Right renal cortex interstitium (tissue), 3 donors: ENCODE results near the gene SLC35F4. TPM values are rescaled to one million over a fixed set of nuclear protein-coding genes. Genes with fewer than 3 reads are reported as not detected.
"Not testable (repeated sequence)": the region's sequence is repeated elsewhere in the genome, so short reads cannot be mapped to it uniquely, and the experiment has no call there.

Experiments
- DNase-seq, 3 donors: peaks; one replicate each; pipeline ENCODE4 v3.0.0-alpha.2; 2013; ENCODE audit warnings: low read depth in 3 of 3, low spot score in 2 of 3
- polyA plus RNA-seq, 3 donors: library from polyadenylated mRNA; unstranded; fragments of 120-200 nt; gene quantifications; one replicate each; pipeline ENCODE4 v1.2.1, GENCODE V29; 2013; ENCODE audit not compliant: insufficient read length in 3 of 3

Gene SLC35F4
- polyA plus RNA-seq, 3 donors, result 2.1 to 3.5 (median 3.1) TPM

GRCh38 chr14:57812741-57813140 is 53.2 kb downstream of the SLC35F4 start:
- no peak for DNase-seq

GRCh38 chr14:57811998-57812546 is 53.8 kb downstream of the SLC35F4 start:
- DNase-seq, result no peak

DNA sequence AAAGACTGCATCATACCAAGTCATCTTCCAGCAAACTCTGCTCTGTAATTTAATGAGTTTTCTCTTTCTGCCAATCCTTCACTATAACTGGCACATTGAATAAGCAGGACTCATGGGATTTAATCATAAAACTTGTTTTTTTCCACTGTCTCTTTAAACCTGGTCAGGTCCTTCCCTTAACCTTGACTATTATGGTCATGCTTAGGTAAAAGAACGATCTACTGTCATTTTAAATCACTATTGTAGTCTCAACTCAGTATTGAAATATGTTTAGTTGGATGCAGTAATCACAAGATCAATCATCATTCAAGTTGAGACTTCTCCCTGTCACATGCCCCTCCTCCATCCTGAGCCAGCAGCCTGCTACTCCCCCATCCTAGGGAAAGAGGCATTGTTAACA is 56.1 kb downstream of the SLC35F4 start:
- no peak for DNase-seq

DNA sequence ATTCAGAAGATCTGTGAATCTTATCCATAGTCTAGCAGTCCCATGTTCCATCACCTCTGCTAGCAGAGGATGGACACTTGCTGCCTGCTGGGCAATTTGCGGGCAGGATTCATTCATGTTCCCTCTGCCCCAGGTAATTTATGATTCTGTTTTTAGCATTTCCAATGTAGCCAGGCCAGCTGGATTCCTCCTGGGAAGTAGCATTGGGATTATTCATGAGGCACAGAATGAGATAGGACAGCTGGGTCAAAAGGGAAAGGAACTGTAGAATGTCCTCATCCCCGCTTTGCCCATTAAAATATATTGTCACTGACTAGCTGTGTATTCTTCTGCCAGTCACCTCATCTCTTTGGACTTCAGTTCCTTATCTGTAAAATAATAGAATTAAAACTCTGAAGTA is 68.7 kb downstream of the SLC35F4 start:
- no peak for DNase-seq

DNA sequence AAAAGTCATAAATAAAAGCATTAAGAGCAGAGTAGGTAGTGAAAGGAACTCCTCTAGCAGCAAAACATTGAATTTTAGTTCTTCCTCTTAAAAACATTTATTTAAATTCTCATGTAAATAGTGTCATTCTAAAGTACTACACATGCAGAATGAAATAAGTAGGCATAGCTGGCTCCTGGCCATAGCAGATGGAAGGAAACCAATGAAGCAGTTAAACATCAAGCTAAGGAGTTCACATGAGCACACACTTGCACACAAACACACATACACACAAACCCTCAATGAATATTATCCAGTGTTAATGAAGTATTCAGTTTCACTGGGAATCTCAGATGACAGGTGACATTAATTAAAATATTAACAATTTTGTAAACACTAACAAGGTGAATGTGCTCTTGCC is 69.3 kb downstream of the SLC35F4 start:
- DNase-seq, result no peak

- no peak for DNase-seq
These were observed 80.8 kb downstream of the SLC35F4 start for GRCh38 chr14:57785058-57785457.

DNA sequence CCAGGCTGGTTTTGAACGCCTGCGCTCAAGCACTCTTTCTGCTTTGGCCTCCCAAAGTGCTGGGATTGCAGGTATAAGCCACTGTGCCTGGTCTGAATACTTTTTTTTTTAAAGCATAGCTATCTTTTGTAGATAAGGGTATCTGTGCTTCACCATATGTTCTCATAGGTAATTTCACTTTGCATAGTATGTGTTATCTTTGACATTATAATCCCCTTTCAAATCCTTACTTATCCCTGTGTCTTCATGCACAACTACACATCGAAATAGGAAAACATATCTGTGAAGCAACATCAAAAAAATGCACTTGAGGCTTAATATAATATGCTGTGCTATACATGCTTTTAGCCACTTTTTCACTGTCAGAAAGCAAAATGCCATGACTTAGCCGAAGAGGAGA is 94.1 kb downstream of the SLC35F4 start:
- DNase-seq, result no peak

GRCh38 chr14:57769863-57770523 is 95.9 kb downstream of the SLC35F4 start:
- DNase-seq, result no peak

GRCh38 chr14:57761800-57762199 is 104.1 kb downstream of the SLC35F4 start:
- no peak for DNase-seq

DNA sequence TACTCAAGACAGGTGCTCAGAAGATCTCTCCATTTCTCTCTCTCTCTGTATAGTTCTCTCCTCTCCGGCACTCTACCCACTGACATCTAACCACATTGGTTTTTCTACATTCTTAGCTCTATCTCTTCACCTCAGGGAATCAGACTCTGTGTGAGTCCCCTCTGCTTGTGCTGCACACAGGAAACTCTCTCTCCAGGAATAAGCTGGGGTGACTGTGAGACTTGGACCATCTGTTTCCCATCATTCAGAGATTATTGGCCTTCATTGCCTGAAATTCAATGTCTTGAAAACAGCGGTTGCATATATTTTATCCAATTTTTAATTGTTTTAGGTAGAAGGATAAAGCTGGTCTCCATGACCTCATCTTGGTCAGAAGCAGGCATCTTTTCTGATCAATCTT is 105.0 kb downstream of the SLC35F4 start:
- DNase-seq, result no peak

DNA sequence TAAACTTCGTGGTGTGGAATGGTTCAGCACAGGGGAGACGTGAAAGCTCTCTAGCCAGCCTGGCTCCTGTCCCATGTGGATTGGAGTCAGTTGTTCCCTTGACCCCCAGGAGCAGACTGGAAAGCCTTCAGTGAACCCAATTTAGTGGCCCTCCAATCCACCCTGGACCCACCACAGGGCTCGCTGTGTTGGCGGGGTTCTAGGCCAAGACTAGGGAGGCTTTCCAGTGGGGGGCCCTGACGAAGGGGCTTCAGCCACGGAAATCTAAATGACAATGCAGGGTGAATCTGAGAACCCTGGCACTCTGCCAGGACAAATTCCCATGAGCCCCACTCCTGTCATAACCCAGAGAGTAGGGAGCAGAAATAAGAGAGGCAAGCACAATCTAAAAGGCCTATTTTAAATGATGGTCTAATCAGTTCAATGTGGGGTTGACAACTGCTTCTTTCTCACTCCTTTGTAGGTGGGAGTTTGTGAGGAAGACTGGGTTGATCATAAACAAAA is 110.8 kb downstream of the SLC35F4 start:
- no peak for DNase-seq

- DNase-seq, result no peak
These were observed 111.4 kb downstream of the SLC35F4 start for GRCh38 chr14:57754527-57754926.

DNA sequence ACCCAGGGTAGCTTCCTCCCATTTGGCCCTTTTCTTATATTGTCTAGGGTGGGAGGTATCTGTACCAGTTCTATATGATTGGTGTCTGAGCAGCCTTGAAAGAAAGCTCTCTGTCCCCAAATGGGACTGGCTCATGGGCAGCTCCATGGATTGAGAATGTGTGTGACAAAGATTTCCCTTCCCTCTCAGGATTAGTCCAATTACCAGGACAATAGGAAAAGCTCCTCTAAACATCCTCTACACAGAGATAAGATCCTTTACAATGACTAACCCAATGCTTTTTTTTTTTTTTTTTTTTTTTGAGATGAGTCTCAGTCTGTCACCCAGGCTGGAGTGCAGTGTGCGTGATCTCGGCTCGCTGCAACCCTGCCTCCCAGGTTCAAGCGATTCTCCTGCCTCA is 112.1 kb downstream of the SLC35F4 start:
- no peak for DNase-seq

DNA sequence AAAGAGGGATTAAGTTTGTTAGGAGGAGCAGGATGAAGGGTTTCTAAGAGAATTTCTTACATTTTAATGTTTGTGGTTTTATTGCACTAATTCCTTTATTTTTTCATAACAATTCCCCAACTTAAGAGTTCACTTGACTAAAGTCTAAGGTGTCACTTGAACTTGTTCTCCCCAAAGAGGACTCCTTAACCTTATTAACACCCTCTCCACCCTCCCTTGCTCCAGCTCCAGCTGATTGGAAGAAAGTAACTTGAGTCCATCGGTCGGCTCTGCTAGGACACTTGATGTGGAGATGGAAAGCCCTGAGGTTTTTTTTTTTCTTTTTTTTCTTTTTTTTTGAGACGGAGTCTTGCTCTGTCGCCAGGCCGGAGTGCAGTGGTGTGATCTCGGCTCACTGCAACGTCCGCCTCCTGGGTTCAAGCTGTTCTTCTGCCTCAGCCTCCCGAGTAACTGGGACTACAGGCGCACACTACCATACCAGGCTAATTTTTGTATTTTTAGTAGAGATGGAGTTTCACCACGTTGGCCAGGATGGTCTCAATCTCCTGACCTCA is 113.7 kb downstream of the SLC35F4 start:
- not testable (repeated sequence) for DNase-seq

DNA sequence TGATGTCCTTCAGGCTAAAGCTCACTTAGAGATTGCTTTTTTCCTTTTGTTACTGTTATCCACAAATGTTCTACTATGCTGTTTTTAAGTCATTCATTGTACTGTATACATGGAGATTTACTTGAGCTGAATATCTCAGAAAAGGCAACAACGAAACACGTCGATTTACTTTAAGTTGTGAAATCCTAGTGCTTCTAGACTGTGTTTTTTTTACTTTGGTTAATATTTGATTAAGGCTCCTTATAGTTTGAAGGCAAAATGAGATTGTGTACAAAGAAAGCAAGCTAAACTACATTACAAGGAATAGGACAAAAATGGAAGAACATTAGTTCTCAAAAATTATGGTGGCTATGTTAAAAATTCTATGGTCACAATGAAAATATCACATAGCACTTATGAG is 114.5 kb downstream of the SLC35F4 start:
- DNase-seq, result no peak

GRCh38 chr14:57749267-57749666 is 116.6 kb downstream of the SLC35F4 start:
- DNase-seq, result no peak

DNA sequence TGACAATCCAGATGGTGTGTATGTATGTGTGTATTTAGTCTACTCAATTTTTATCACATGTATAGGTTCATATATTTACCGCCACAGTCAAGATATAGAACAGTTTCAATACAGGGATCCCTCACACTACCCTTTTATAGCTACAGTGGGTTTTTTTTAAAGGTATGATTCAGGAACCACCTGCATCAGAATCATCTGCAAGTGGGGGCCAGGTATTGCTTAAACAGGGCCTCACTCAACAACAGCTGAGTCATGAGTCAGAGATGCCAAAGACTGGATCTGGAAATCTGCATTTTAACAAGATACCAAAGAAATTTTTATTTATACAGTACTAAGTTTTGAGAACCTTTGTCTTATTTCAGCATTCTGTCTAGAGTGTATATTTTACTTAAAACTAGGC is 117.6 kb downstream of the SLC35F4 start:
- no peak for DNase-seq

GRCh38 chr14:57747036-57747435 is 118.9 kb downstream of the SLC35F4 start:
- DNase-seq, result no peak

DNA sequence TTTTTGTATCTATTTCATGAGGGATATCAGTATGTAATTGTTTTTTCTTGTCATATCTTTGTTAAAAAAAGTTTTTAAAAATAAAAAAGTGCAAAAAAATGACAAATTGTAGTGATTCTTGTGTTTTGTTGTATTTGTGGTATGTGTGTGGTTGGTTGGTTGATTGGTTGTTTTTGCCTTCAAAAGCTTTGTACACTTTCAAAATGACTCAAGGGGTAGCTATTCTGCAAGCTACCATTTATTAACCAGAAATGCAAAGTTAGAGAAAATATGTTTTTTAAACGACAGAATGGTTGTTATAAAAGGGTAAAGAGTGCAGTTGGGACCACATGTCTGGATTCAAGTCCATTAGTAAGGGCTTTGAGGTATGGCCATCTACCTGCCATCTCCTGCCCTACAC is 119.3 kb downstream of the SLC35F4 start:
- no peak for DNase-seq

DNA sequence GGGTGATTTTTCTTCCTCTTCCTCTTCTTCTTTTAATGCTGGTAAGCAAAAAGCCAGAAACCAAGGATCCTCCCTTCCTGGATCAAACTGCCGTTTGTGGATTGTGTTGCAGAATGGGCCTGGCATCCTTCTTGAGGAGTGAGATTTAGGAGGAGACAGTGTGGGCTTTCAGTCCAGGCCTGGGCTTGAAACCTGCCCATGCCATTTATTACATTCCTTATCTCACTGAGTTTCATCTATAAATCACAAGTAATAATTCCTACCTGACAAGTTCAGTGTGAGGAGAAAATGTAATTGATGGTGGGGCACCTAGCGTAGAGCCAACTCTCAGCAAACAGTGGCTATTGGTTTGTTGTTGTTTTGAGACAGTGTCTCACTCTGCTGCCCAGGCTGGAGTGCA is 126.4 kb downstream of the SLC35F4 start:
- DNase-seq, result no peak

- DNase-seq, result no peak
These were observed 128.3 kb downstream of the SLC35F4 start for GRCh38 chr14:57737598-57737997.

- DNase-seq, result no peak
These were observed 129.5 kb downstream of the SLC35F4 start for GRCh38 chr14:57736391-57736790.
